ENCODE data around the gene TM4SF4. TPM values are rescaled to one million over a fixed set of nuclear protein-coding genes. Genes with fewer than 3 reads are reported as not detected.

Gene TM4SF4
- total and polyA plus RNA-seq, 2 donors (not counting 1 experiment from before 2014, with no cell fraction given), result not detected

DNA sequence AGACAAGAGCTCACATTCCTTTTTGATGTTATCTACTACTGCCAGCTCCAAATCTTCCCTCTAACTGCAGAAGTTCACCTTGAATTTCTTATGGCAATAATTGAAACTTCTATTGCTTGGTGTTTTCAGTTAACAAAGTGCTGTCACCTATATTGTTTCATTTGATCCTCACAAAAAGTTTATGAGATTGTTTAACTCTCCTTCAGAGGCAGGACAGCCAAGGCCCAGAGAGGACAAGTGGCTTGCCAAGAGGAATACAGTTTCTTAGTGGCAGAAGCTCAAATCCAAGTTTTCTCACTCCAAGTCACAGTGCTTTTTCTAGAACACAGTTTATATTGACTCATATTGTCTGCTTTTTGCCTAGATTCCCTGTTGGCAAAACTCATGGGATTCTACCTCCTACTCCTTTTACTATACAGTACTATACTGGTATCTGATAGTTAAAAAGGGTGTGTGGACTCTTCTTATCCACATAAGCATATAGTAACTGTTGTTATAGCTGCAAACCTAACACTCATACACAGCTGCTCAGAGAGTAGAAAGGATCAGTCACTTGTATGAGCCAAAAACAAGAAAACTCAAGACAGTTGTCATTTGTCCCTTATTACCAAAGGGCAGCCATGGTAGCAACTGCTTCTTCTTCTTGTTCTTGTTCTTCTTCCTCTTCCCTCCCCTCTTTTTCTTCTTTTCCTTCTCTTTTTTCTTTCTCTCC is 15.9 kb downstream of the TM4SF4 start:
- DNase-seq, result no peak
- POLR2A ChIA-PET, result no interaction called here

DNA sequence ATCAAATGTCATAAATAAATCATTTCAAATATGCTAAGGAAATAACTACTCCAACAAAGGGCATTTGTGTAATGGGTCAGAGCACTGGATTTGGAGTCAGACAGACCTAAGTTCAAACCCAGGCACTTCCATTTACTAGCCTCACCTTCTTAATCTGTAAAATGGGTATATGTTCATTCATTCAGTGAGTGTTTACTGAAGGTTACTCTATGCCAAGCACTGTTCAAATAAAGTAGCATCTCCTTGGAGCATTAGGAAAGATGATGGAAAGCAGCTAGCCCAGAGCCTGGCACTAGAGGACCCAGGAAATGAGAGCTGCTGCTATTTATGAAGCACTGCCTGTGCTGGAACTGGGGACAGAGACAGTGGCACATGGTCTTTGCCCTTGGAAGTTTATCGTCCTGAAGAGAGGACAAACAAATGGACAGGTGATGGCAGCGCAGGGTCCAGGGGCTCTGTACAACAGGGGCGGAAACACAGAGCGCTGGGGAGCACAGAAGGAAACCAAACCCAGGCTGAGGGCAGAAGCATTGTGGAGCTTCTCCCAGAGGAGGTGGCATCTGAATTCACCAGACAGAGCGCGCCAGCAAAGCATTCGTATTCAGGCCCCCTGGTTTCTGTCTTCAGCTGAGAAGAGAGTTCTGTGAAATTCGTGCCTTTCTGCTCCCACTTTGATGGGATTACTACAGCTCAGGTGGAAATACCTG is 19.0 kb downstream of the TM4SF4 start:
- H3K27ac ChIP-seq (ENCODE audit: low read length in 2 of 2), result no peak overlapping the region
- H3K36me3 ChIP-seq (replicated peaks in 1 of 2; ENCODE audit: control extremely low read depth in 1 of 2, control insufficient read depth in 1 of 2, extremely low read depth in 1 of 2, insufficient read depth in 2 of 2, low read length in 1 of 2), result no peaks in the 10 kb centered on the region
- no peak for ATAC-seq (ENCODE audit: low read depth)
- no peak for TF ChIP-seq EZH2 (IDR thresholded peaks at IDR 0.05; ENCODE audit: borderline replicate concordance, insufficient read depth, low read depth, low read length, poor library complexity, severe bottlenecking)
- TF ChIP-seq, protein P1, sequence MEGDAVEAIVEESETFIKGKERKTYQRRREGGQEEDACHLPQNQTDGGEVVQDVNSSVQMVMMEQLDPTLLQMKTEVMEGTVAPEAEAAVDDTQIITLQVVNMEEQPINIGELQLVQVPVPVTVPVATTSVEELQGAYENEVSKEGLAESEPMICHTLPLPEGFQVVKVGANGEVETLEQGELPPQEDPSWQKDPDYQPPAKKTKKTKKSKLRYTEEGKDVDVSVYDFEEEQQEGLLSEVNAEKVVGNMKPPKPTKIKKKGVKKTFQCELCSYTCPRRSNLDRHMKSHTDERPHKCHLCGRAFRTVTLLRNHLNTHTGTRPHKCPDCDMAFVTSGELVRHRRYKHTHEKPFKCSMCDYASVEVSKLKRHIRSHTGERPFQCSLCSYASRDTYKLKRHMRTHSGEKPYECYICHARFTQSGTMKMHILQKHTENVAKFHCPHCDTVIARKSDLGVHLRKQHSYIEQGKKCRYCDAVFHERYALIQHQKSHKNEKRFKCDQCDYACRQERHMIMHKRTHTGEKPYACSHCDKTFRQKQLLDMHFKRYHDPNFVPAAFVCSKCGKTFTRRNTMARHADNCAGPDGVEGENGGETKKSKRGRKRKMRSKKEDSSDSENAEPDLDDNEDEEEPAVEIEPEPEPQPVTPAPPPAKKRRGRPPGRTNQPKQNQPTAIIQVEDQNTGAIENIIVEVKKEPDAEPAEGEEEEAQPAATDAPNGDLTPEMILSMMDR (IDR thresholded peaks at IDR 0.05), result no peak
- H3K27me3 ChIP-seq (replicated peaks in 1 of 4; ENCODE audit: control extremely low read depth in 1 of 4, control insufficient read depth in 3 of 4, insufficient read depth in 4 of 4, low read length in 3 of 4), result peaks cover 0 to 12% (median 3%) of the 10 kb centered on the region in 4 experiments
- no peak for DNase-seq
- H3K4me1 ChIP-seq (ENCODE audit: control insufficient read depth in 2 of 2, insufficient read depth in 2 of 2, low read length in 2 of 2), result no peaks in the 10 kb centered on the region
- H3K79me2 ChIP-seq (ENCODE audit: control insufficient read depth, insufficient read depth, low read length), result no peaks in the 10 kb centered on the region
- Mint-ChIP-seq H3K4me1 (no peaks in the 10 kb centered on the region), H3K27me3 (peaks cover 33% of the 10 kb centered on the region), H3K9me3 (ENCODE audit: insufficient read depth) (no peaks in the 10 kb centered on the region), H3K27ac (no peak overlapping the region), H3K4me3 (no peak overlapping the region)
- 91% methylated on average over 7 of the region's 8 CpGs for WGBS (ENCODE audit: insufficient coverage)
- POLR2A ChIA-PET, result no interaction called here
- H4K20me1 ChIP-seq (ENCODE audit: control insufficient read depth, insufficient read depth, low read length, poor library complexity, severe bottlenecking), result no peaks in the 10 kb centered on the region
- H3K9me3 ChIP-seq (ENCODE audit: control extremely low read depth in 1 of 3, control insufficient read depth in 2 of 3, insufficient read depth in 1 of 3, low read length in 2 of 3), result peaks cover 0 to 2% (median 0%) of the 10 kb centered on the region in 3 donors
- no peak overlapping the region for H3K9ac ChIP-seq (ENCODE audit: low read length)
- CTCF ChIA-PET, result interaction anchor here (1.0 kb wide), 1 partner anchor 727 kb away, joined by 3 read pairs; no protein-coding TSS in a partner anchor
- H2AFZ ChIP-seq (ENCODE audit: insufficient read depth, low read depth, low read length, poor library complexity, severe bottlenecking), result no peak overlapping the region
- H3K4me3 ChIP-seq (ENCODE audit: control extremely low read depth in 1 of 5, extremely low read depth in 1 of 5, insufficient read depth in 1 of 5, low read depth in 2 of 5, low read length in 4 of 5), result no peak overlapping the region
- H3K4me2 ChIP-seq (replicated peaks; ENCODE audit: low read depth, low read length, poor library complexity, severe bottlenecking), result no peak overlapping the region
- intact Hi-C loops (cut with micrococcal nuclease), result no loop called here

More for the DNA sequence above, 15.9 kb downstream of the TM4SF4 start:
- no peaks in the 10 kb centered on the region for H3K4me1 Mint-ChIP-seq
- Histone ChIP-seq H3K79me2 (ENCODE audit: control insufficient read depth, insufficient read depth, low read length) (no peaks in the 10 kb centered on the region), H3K4me1 (ENCODE audit: control insufficient read depth in 2 of 2, insufficient read depth in 2 of 2, low read length in 2 of 2) (no peaks in the 10 kb centered on the region), H3K4me3 (ENCODE audit: control extremely low read depth in 1 of 5, extremely low read depth in 1 of 5, insufficient read depth in 1 of 5, low read depth in 2 of 5, low read length in 4 of 5) (no peak overlapping the region), H3K9ac (ENCODE audit: low read length) (no peak overlapping the region), H4K20me1 (ENCODE audit: control insufficient read depth, insufficient read depth, low read length, poor library complexity, severe bottlenecking) (no peaks in the 10 kb centered on the region), H2AFZ (ENCODE audit: insufficient read depth, low read depth, low read length, poor library complexity, severe bottlenecking) (no peak overlapping the region), H3K9me3 (ENCODE audit: control extremely low read depth in 1 of 3, control insufficient read depth in 2 of 3, insufficient read depth in 1 of 3, low read length in 2 of 3) (peaks cover 0 to 2% (median 0%) of the 10 kb centered on the region in 3 donors), H3K4me2 (replicated peaks; ENCODE audit: low read depth, low read length, poor library complexity, severe bottlenecking) (no peak overlapping the region), H3K27me3 (replicated peaks in 1 of 4; ENCODE audit: control extremely low read depth in 1 of 4, control insufficient read depth in 3 of 4, insufficient read depth in 4 of 4, low read length in 3 of 4) (peaks cover 0 to 12% (median 3%) of the 10 kb centered on the region in 4 experiments), H3K27ac (ENCODE audit: low read length in 2 of 2) (no peak overlapping the region), H3K36me3 (replicated peaks in 1 of 2; ENCODE audit: control extremely low read depth in 1 of 2, control insufficient read depth in 1 of 2, extremely low read depth in 1 of 2, insufficient read depth in 2 of 2, low read length in 1 of 2) (no peaks in the 10 kb centered on the region)
- no peak for TF ChIP-seq EZH2 (IDR thresholded peaks at IDR 0.05; ENCODE audit: borderline replicate concordance, insufficient read depth, low read depth, low read length, poor library complexity, severe bottlenecking)
- CTCF ChIA-PET, result interaction anchor here (0.6 to 1.2 kb wide), 3 partner anchors 7 to 370 kb away, joined by 3 read pairs; no protein-coding TSS in a partner anchor
- H3K9me3 Mint-ChIP-seq (ENCODE audit: insufficient read depth), result no peaks in the 10 kb centered on the region
- no peak overlapping the region for H3K27ac Mint-ChIP-seq
- H3K27me3 Mint-ChIP-seq, result peaks cover 33% of the 10 kb centered on the region
- no peak overlapping the region for H3K4me3 Mint-ChIP-seq
- intact Hi-C loops (cut with micrococcal nuclease), result no loop called here
- ATAC-seq (ENCODE audit: low read depth), result no peak

Data from B cell (primary cell).